H9 (cell line): ENCODE data around the gene OXTR. TPM values are rescaled to one million over a fixed set of nuclear protein-coding genes. Genes with fewer than 3 reads are reported as not detected.

ENCODE experiments used
- DNase-seq: peaks from one replicate; pipeline ENCODE4 v3.0.0-alpha.2; 2017
- H2AFZ ChIP-seq: one replicate; pipeline ENCODE4 v1.6.1; 2013; ENCODE audit warnings: mild to moderate bottlenecking, low read length, control low read depth, moderate library complexity
- H2AK5ac ChIP-seq: 2 replicates; pipeline ENCODE4 v1.6.1; 2013; ENCODE audit warnings: low read length, control low read depth, mixed read lengths; ENCODE audit not compliant: insufficient read length
- H2BK120ac ChIP-seq: one replicate; pipeline ENCODE4 v1.6.1; 2013; ENCODE audit warnings: low read depth, mild to moderate bottlenecking, low read length, control low read depth, inconsistent platforms; ENCODE audit not compliant: poor library complexity, severe bottlenecking
- H2BK12ac ChIP-seq: 2 replicates; pipeline ENCODE4 v1.6.1; 2013; ENCODE audit warnings: low read length, control low read depth, mixed read lengths, low read depth; ENCODE audit not compliant: insufficient read length
- H2BK15ac ChIP-seq: 2 replicates; pipeline ENCODE4 v1.6.1; 2013; ENCODE audit warnings: low read depth, low read length, control low read depth
- H2BK20ac ChIP-seq: one replicate; pipeline ENCODE4 v1.6.1; 2013; ENCODE audit warnings: low read depth, mild to moderate bottlenecking, low read length, control low read depth, inconsistent platforms; ENCODE audit not compliant: poor library complexity, severe bottlenecking
- H2BK5ac ChIP-seq: 2 replicates; pipeline ENCODE4 v1.6.1; 2013; ENCODE audit warnings: low read length, control low read depth, mixed read lengths; ENCODE audit not compliant: insufficient read length
- H3K14ac ChIP-seq: 2 replicates; pipeline ENCODE4 v1.6.1; 2013; ENCODE audit warnings: low read length, control low read depth; ENCODE audit not compliant: insufficient read depth
- H3K18ac ChIP-seq: 2 replicates; pipeline ENCODE4 v1.6.1; 2013; ENCODE audit warnings: low read depth, mild to moderate bottlenecking, mixed read lengths, low read length, control low read depth; ENCODE audit not compliant: insufficient read length
- H3K23ac ChIP-seq: 2 replicates; pipeline ENCODE4 v1.6.1; 2013; ENCODE audit warnings: low read length, control low read depth, mixed read lengths, low read depth; ENCODE audit not compliant: insufficient read length
- H3K23me2 ChIP-seq: 2 replicates; pipeline ENCODE4 v1.6.1; 2013; ENCODE audit warnings: low read depth, mild to moderate bottlenecking, mixed read lengths, low read length, control low read depth; ENCODE audit not compliant: insufficient read length, poor library complexity, severe bottlenecking
- H3K27ac ChIP-seq: 2 replicates; pipeline ENCODE4 v1.5.1; 2013; ENCODE audit warnings: low read length, control low read depth, mixed read lengths, low read depth; ENCODE audit not compliant: insufficient read length
- H3K27me3 ChIP-seq: 2 replicates; pipeline ENCODE4 v1.6.1; 2013; ENCODE audit warnings: low read length, control low read depth, inconsistent platforms; ENCODE audit not compliant: insufficient read depth
- H3K4ac ChIP-seq: 2 replicates; pipeline ENCODE4 v1.6.1; 2013; ENCODE audit warnings: low read depth, mild to moderate bottlenecking, control low read depth, inconsistent platforms, low read length, moderate library complexity
- H3K4me1 ChIP-seq: 2 replicates; pipeline ENCODE4 v1.6.1; 2013; ENCODE audit warnings: low read length, control low read depth, inconsistent platforms; ENCODE audit not compliant: insufficient read depth
- H3K4me2 ChIP-seq: 2 replicates; pipeline ENCODE4 v1.6.1; 2013; ENCODE audit warnings: low read length, control low read depth, mixed read lengths; ENCODE audit not compliant: insufficient read length, insufficient read depth
- H3K56ac ChIP-seq: 2 replicates; pipeline ENCODE4 v1.6.1; 2013; ENCODE audit warnings: low read depth, mild to moderate bottlenecking, mixed read lengths, low read length, control low read depth; ENCODE audit not compliant: insufficient read length
- H3K79me1 ChIP-seq: 2 replicates; pipeline ENCODE4 v1.6.1; 2013; ENCODE audit warnings: low read depth, mild to moderate bottlenecking, moderate library complexity, low read length, control low read depth, inconsistent platforms; ENCODE audit not compliant: insufficient read depth, poor library complexity, severe bottlenecking
- H3K79me2 ChIP-seq: 2 replicates; pipeline ENCODE4 v1.6.1; 2013; ENCODE audit warnings: low read length, control low read depth, inconsistent platforms; ENCODE audit not compliant: insufficient read depth
- H3K9ac ChIP-seq: 2 replicates; pipeline ENCODE4 v1.6.1; 2013; ENCODE audit warnings: low read length, control low read depth, mixed read lengths; ENCODE audit not compliant: insufficient read length; ENCODE audit errors: extremely low read depth
- H3K9me3 ChIP-seq: one replicate; pipeline ENCODE4 v1.6.1; 2013; ENCODE audit warnings: low read depth, low read length, inconsistent platforms; ENCODE audit not compliant: control insufficient read depth
- H3T11ph ChIP-seq: one replicate; pipeline ENCODE4 v1.6.1; 2013; ENCODE audit warnings: mild to moderate bottlenecking, low read length, control low read depth, inconsistent platforms
- H4K20me1 ChIP-seq: one replicate; pipeline ENCODE4 v1.6.1; 2013; ENCODE audit not compliant: control insufficient read depth, insufficient read length, insufficient read depth
- H4K5ac ChIP-seq: 2 replicates; pipeline ENCODE4 v1.6.1; 2013; ENCODE audit warnings: low read depth, mild to moderate bottlenecking, mixed read lengths, low read length, control low read depth; ENCODE audit not compliant: insufficient read length
- H4K8ac ChIP-seq: replicated peaks from 2 replicates; pipeline ENCODE4 v1.6.1; 2013; ENCODE audit warnings: low read length, control low read depth, mixed read lengths, low read depth; ENCODE audit not compliant: insufficient read length
- H4K91ac ChIP-seq: 2 replicates; pipeline ENCODE4 v1.6.1; 2013; ENCODE audit warnings: low read depth, mild to moderate bottlenecking, moderate library complexity, mixed read lengths, low read length, control low read depth; ENCODE audit not compliant: insufficient read length
- H3K27ac Mint-ChIP-seq, 3 experiments: 2 replicates in 2 of 3; 3 replicates in 1 of 3; pipeline ENCODE4 v1.8.0; 2020 to 2021; ENCODE audit warnings: mixed read lengths in 3 of 3, mild to moderate bottlenecking in 1 of 3, moderate library complexity in 1 of 3
- H3K27me3 Mint-ChIP-seq: 2 replicates; pipeline ENCODE4 v1.8.0; 2021; ENCODE audit warnings: low read depth, mild to moderate bottlenecking, moderate library complexity, mixed read lengths
- H3K36me3 Mint-ChIP-seq, 3 experiments: 2 replicates in 2 of 3; 3 replicates in 1 of 3; pipeline ENCODE4 v1.8.0; 2020 to 2021; ENCODE audit warnings: low read depth in 3 of 3, mixed read lengths in 3 of 3; ENCODE audit not compliant: insufficient read depth in 1 of 3
- H3K4me1 Mint-ChIP-seq, 2 experiments: 2 replicates each; pipeline ENCODE4 v1.8.0; 2020; ENCODE audit warnings: mixed read lengths in 2 of 2
- H3K4me3 Mint-ChIP-seq, 2 experiments: 2 replicates in 1 of 2; 3 replicates in 1 of 2; pipeline ENCODE4 v1.8.0; 2020 to 2021; ENCODE audit warnings: mild to moderate bottlenecking in 2 of 2, mixed read lengths in 2 of 2, moderate library complexity in 1 of 2
- H3K9me3 Mint-ChIP-seq, 2 experiments: 2 replicates in 1 of 2; 3 replicates in 1 of 2; pipeline ENCODE4 v1.8.0; 2020; ENCODE audit warnings: mild to moderate bottlenecking in 2 of 2, mixed read lengths in 2 of 2, moderate library complexity in 1 of 2
- WGBS: extraction: QIAGEN DNeasy Blood & Tissue Kit; methylation state at CpG from one replicate; pipeline ENCODE4 v1.1.7; 2013; ENCODE audit warnings: missing lambda C conversion rate, low lambda C conversion rate, mixed read lengths; ENCODE audit not compliant: insufficient read length; ENCODE audit errors: extremely low coverage; 5-methylcytosine and 5-hydroxymethylcytosine counted together
- total RNA-seq: library from RNA; stranded (reverse); gene quantifications from 2 replicates; pipeline ENCODE4 v1.2.1, GENCODE V29; 2021
- TF ChIP-seq, protein P1 (sequence below): fragments of 200-600 bp; sonication (generic); conservative IDR thresholded peaks from 3 replicates; pipeline ENCODE4 v1.8.0; 2021; ENCODE audit warnings: antibody characterized with exemption, mild to moderate bottlenecking

OXTR gene
- total RNA-seq, 1 experiment from 2014 or later, result 1.7 TPM

DNA sequence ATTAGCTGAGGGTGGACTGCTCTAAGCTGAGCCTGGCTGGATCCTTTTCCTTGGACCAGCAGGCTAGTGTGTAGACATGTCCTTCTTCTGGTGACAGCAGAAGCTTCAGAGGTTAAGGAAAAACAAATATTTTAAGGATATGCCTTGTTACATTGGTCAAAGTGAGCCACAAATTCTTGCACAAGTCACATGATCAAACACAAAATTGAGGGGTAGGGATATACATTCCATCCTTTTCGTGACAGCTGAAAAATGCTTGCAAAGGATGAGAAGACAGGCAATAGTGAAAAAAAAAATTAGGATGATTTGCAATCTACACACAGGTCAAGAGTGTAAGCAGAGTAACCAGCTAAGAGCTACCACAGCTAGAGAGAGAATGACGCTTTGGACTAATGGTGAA, 21.1 kb upstream of the OXTR start:
- H3K27me3 Mint-ChIP-seq, result no peaks in the 10 kb centered on the region; the same call in 1 of the 2 replicates
- Histone ChIP-seq H4K20me1 (no peaks in the 10 kb centered on the region), H2BK120ac (no peak overlapping the region), H3K9ac (no peak overlapping the region), H3K9me3 (no peaks in the 10 kb centered on the region), H4K8ac (no peak overlapping the region), H2BK20ac (no peak overlapping the region), H3K23ac (no peak overlapping the region), H3K4me2 (no peak overlapping the region), H3K56ac (no peak overlapping the region), H2BK12ac (no peak overlapping the region), H3K4me1 (no peaks in the 10 kb centered on the region), H3K79me1 (no peaks in the 10 kb centered on the region), H2AK5ac (no peak overlapping the region), H3K18ac (no peak overlapping the region), H3K4ac (no peak overlapping the region), H3K79me2 (no peaks in the 10 kb centered on the region), H2BK15ac (no peak overlapping the region), H3K27ac (no peak overlapping the region), H3K14ac (no peak overlapping the region), H4K5ac (no peak overlapping the region), H3T11ph (no peak overlapping the region), H2AFZ (no peak overlapping the region), H3K23me2 (no peaks in the 10 kb centered on the region), H3K27me3 (no peaks in the 10 kb centered on the region), H2BK5ac (no peak overlapping the region), H4K91ac (no peak overlapping the region)
- DNase-seq, result no peak
- H3K4me3 Mint-ChIP-seq, result no peak overlapping the region
- H3K4me1 Mint-ChIP-seq, result no peaks in the 10 kb centered on the region
- no peaks in the 10 kb centered on the region for H3K36me3 Mint-ChIP-seq
- no CpG with 5 or more reads among the region's 2 CpGs for WGBS
- H3K27ac Mint-ChIP-seq, result no peak overlapping the region
- TF ChIP-seq, protein P1, sequence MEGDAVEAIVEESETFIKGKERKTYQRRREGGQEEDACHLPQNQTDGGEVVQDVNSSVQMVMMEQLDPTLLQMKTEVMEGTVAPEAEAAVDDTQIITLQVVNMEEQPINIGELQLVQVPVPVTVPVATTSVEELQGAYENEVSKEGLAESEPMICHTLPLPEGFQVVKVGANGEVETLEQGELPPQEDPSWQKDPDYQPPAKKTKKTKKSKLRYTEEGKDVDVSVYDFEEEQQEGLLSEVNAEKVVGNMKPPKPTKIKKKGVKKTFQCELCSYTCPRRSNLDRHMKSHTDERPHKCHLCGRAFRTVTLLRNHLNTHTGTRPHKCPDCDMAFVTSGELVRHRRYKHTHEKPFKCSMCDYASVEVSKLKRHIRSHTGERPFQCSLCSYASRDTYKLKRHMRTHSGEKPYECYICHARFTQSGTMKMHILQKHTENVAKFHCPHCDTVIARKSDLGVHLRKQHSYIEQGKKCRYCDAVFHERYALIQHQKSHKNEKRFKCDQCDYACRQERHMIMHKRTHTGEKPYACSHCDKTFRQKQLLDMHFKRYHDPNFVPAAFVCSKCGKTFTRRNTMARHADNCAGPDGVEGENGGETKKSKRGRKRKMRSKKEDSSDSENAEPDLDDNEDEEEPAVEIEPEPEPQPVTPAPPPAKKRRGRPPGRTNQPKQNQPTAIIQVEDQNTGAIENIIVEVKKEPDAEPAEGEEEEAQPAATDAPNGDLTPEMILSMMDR, result no peak
- peaks cover 3 to 7% of the 10 kb centered on the region in 2 experiments; a peak in 2 of 5 replicates for H3K9me3 Mint-ChIP-seq
